ENCODE data around the gene ARID4B.

DNA sequence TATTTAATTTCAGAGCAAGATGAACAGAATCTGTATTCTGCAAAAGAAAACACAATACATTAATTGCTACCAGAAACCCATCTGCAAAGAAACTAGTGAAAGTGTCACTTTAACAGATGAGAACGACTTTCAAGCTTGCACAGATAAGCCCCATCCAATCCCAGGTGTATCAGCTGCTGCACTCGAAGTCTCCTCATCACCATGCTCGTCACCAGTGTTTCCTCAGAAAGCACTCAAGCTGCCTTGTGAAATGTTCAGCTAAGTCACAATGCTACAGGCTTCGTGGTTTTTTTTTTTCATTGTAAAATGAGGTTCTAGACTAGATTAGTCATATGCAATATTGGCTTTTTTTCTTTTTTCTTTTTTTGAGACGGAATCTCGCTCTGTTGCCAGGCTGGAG lies 196.0 kb downstream of the ARID4B start:
- no peak for TF ChIP-seq CTCF (IDR thresholded peaks at IDR 0.05; ENCODE audit: extremely low read depth in 1 of 2, insufficient read depth in 1 of 2, low read depth in 1 of 2, low read length in 2 of 2)
- TF ChIP-seq JUN (IDR thresholded peaks at IDR 0.05; ENCODE audit: borderline replicate concordance, insufficient read depth, insufficient read length, low read depth): no peak
